ENCODE data around the gene C14orf132.

C14orf132 gene

DNA sequence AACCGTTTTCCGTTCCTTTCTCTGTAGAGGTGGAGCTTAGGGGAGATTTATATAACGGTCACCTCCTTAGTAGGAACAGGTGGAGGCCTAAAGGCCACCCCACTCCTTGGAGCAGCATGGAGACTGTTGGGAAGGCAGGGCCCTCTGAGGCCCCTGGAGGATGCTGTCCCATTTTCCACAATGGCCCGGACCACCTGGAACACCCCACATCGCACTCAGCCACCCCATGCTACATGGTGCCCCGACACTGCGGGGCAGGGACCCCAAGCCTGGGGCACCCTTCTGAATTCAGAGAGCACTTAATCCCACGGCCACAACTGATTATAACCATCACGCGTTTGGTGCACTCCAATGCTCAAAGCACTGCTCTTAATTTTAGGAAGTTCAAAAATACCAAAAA is 41.4 kb downstream of the C14orf132 start:
- Histone ChIP-seq H3K27me3 (replicated peaks) (no peaks in the 10 kb centered on the region), H3K4me3 (ENCODE audit: low read depth, low read length) (no peak overlapping the region), H3K27ac (no peak overlapping the region), H3K36me3 (replicated peaks) (no peaks in the 10 kb centered on the region)
- in situ Hi-C loops (cut with HindIII; ENCODE audit: low pct_ligation_motif_present, low sequenced_read_pairs) = no loop called here
- TF ChIP-seq, protein P1, sequence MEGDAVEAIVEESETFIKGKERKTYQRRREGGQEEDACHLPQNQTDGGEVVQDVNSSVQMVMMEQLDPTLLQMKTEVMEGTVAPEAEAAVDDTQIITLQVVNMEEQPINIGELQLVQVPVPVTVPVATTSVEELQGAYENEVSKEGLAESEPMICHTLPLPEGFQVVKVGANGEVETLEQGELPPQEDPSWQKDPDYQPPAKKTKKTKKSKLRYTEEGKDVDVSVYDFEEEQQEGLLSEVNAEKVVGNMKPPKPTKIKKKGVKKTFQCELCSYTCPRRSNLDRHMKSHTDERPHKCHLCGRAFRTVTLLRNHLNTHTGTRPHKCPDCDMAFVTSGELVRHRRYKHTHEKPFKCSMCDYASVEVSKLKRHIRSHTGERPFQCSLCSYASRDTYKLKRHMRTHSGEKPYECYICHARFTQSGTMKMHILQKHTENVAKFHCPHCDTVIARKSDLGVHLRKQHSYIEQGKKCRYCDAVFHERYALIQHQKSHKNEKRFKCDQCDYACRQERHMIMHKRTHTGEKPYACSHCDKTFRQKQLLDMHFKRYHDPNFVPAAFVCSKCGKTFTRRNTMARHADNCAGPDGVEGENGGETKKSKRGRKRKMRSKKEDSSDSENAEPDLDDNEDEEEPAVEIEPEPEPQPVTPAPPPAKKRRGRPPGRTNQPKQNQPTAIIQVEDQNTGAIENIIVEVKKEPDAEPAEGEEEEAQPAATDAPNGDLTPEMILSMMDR (IDR thresholded peaks at IDR 0.05; ENCODE audit: low read depth, low read length, missing control alignments) = no peak
- DNase-seq = no peak

DNA sequence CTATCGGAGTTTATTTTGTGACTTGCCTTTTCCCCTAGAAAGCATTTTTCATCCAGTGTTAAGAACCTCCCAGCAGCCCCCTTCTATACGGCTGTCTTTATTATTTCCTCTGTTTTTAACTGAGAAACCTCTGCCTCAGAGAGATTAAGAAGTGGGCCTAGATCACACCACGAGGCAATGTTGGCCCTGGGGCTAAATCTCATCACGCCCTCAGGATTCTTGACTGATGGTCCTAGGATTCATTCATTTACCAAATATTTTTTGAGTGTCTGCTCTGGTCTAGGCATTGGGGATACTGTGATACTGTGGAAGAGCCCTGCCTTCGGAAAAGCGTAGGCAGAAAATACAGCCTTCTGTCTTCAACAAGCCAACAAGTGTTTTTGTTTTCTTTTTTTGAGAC is 42.1 kb downstream of the C14orf132 start:
- TF ChIP-seq, protein P1 (IDR thresholded peaks at IDR 0.05; ENCODE audit: low read depth, low read length, missing control alignments) = no peak
- in situ Hi-C loops (cut with HindIII; ENCODE audit: low pct_ligation_motif_present, low sequenced_read_pairs) = no loop called here
- H3K36me3 ChIP-seq (replicated peaks) = no peaks in the 10 kb centered on the region
- DNase-seq = no peak
- H3K4me3 ChIP-seq (ENCODE audit: low read depth, low read length) = no peak overlapping the region
- no peak overlapping the region for H3K27ac ChIP-seq
- H3K27me3 ChIP-seq (replicated peaks) = no peaks in the 10 kb centered on the region

DNA sequence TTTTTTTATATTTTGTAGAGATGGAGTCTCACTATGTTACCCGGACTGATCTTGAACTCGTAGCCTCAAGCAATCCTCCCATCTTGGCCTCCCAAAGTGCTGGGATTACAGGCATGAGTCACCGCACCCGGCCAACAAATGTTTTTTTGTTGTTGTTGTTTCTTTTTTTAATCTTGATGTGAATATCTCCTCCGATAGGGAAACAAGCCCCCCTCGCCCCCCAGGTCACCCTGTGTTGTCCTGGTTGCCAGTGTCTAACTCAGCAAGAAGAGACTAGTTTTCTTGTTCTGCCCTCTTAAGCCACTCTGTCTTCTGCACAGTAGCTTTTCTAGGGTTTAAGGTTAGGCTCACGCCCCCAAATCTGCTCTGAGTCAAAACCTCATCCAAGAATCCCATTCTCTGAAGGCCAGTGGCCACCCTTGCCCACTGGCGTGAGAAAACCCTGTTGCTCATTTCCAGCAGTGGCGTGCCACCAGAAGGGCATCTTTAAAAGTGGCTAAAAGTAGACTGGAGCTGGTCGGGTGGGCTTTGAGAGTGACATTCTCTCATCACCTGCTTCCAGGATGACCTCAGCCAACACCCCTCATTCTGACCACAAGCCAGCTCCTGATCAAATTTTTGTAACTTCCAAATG is 42.7 kb downstream of the C14orf132 start:
- H3K27me3 ChIP-seq (replicated peaks) = no peaks in the 10 kb centered on the region
- no peak for DNase-seq
- in situ Hi-C loops (cut with HindIII; ENCODE audit: low pct_ligation_motif_present, low sequenced_read_pairs) = no loop called here
- no peaks in the 10 kb centered on the region for H3K36me3 ChIP-seq (replicated peaks)
- no peak overlapping the region for H3K27ac ChIP-seq
- H3K4me3 ChIP-seq (ENCODE audit: low read depth, low read length) = no peak overlapping the region
- TF ChIP-seq, protein P1 (IDR thresholded peaks at IDR 0.05; ENCODE audit: low read depth, low read length, missing control alignments) = no peak

DNA sequence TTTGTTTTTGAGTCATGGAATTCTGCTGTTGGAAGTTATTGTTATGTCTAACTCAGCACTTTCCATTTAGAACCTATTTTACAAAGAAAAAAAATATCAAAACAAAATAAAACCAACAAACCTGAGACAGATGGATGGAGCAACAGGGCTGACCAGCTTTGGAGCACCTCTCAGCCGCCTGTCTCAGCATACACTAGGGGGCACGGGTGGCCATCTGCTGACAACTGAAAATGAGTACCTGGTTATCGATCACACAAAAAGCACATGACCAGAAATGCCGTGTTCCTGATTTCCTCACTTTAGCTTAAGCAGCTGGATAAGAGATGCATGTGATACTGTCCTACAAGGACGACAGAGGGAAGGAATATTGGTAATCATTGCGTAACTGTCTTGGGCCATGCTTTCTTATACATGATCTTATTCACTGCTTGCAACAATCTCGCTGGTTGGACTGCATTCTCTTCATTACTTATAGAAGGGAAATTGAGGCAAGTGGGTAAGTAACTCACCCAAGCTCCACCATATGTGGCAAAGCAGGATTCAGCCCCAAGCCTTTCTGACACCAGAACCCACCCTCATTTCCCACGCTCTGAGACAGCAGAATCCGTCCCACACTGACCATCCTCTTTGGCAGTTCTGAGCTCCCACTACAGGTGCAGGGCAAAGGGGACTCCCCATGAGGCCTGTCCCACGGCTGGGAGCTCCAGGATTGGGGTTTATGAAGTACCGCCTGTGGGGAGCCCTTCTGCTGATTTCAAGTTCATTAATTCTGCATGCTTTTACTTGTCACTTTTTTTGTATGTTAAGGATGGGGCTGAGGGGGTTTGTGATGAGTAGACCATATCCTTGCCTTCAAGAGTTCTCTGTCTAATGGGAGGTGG is 43.5 kb downstream of the C14orf132 start:
- Histone ChIP-seq H3K27ac (no peak overlapping the region), H3K4me3 (ENCODE audit: low read depth, low read length) (no peak overlapping the region), H3K36me3 (replicated peaks) (no peaks in the 10 kb centered on the region), H3K27me3 (replicated peaks) (no peaks in the 10 kb centered on the region)
- DNase-seq = no peak
- in situ Hi-C loops (cut with HindIII; ENCODE audit: low pct_ligation_motif_present, low sequenced_read_pairs) = no loop called here
- TF ChIP-seq, protein P1 (IDR thresholded peaks at IDR 0.05; ENCODE audit: low read depth, low read length, missing control alignments) = no peak

DNA sequence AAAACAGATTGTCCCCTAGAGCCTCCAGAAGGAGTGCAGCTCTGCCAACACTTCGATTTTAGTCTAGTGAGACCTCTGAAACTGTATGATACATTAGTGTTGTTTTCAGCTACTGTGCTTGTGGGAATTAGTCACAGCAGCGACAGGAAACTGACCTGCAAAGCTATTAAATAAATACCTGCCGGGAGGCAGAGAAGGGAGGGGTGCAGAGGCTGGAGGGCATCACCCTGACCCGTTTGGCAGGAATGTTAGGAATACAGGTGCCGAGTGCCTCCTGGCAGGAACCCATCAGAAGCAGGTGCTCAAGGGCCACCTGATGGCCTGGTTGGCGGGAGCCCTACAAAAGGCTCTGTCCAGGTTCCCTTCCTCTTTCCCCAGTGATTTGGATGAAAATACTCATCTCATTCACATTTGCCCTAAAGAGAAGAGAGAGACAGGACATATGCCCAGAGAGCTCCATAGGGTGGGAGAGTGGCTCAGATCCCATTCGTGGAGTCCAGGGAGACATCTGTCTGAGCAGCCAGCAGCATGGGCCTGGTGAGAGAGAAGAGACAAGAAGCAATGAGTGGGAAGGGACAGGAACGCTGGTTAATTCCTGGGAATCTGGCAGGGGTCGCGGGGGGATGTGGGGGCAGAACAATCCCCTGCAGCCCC is 44.6 kb downstream of the C14orf132 start:
- in situ Hi-C loops (cut with HindIII; ENCODE audit: low pct_ligation_motif_present, low sequenced_read_pairs) = no loop called here
- Histone ChIP-seq H3K27ac (no peak overlapping the region), H3K36me3 (replicated peaks) (no peaks in the 10 kb centered on the region), H3K4me3 (ENCODE audit: low read depth, low read length) (no peak overlapping the region), H3K27me3 (replicated peaks) (no peaks in the 10 kb centered on the region)
- DNase-seq = no peak
- TF ChIP-seq, protein P1 (IDR thresholded peaks at IDR 0.05; ENCODE audit: low read depth, low read length, missing control alignments) = no peak
